Lung (tissue), 12 donors: ENCODE data around the gene P4HB. TPM values are rescaled to one million over a fixed set of nuclear protein-coding genes. Genes with fewer than 3 reads are reported as not detected.

Experiments used
- ATAC-seq: fragments of 200-7000 bp; cut with Tn5 transposase; one replicate; pipeline ENCODE4 v1.9.1; 2020; ENCODE audit warnings: moderate number of reproducible peaks; ENCODE audit not compliant: insufficient read depth, low FRiP score
- DNase-seq, 3 donors: peaks; one replicate each; pipeline ENCODE4 v3.0.0-alpha.2; 2013 to 2017
- H3K27ac ChIP-seq, 2 donors: one replicate each; pipeline ENCODE4 v1.5.1; 2013; ENCODE audit warnings: mild to moderate bottlenecking in 2 of 2, moderate library complexity in 2 of 2, control low read depth in 1 of 2, inconsistent platforms in 1 of 2, low read depth in 1 of 2, low read length in 1 of 2
- H3K27me3 ChIP-seq, 3 donors: one replicate each; pipeline ENCODE4 v1.5.1; 2013; ENCODE audit warnings: low read length in 2 of 3; ENCODE audit not compliant: control insufficient read depth in 3 of 3, insufficient read depth in 3 of 3
- H3K36me3 ChIP-seq, 4 donors: one replicate each; pipeline ENCODE4 v1.5.1; 2013; ENCODE audit warnings: low read length in 4 of 4, mild to moderate bottlenecking in 1 of 4, moderate library complexity in 1 of 4; ENCODE audit not compliant: control insufficient read depth in 4 of 4, insufficient read depth in 4 of 4
- H3K4me1 ChIP-seq, 5 donors: one replicate each; pipeline ENCODE4 v1.5.1; 2013; ENCODE audit warnings: low read length in 5 of 5, mild to moderate bottlenecking in 2 of 5, moderate library complexity in 1 of 5; ENCODE audit not compliant: control insufficient read depth in 5 of 5, insufficient read depth in 5 of 5
- H3K4me3 ChIP-seq: one replicate; pipeline ENCODE4 v1.5.1; 2013; ENCODE audit warnings: mild to moderate bottlenecking, control low read depth, moderate library complexity
- H3K9ac ChIP-seq, 2 donors: one replicate each; pipeline ENCODE4 v1.5.1; 2013; ENCODE audit warnings: low read length in 2 of 2, control low read depth in 1 of 2; ENCODE audit not compliant: insufficient read depth in 1 of 2
- H3K9me3 ChIP-seq, 4 donors: one replicate each; pipeline ENCODE4 v1.5.1; 2013; ENCODE audit warnings: low read length in 3 of 4, mild to moderate bottlenecking in 1 of 4, moderate library complexity in 1 of 4; ENCODE audit not compliant: control insufficient read depth in 4 of 4, insufficient read depth in 3 of 4
- CTCF ChIP-seq: IDR thresholded peaks from 2 replicates; pipeline ENCODE4 v1.5.1; 2012; ENCODE audit warnings: mild to moderate bottlenecking; ENCODE audit errors: control extremely low read depth, extremely low read depth
- WGBS, 2 donors: extraction: QIAGEN DNeasy Blood & Tissue Kit; methylation state at CpG; one replicate each; pipeline ENCODE4 v1.1.7; 2013; 5-methylcytosine and 5-hydroxymethylcytosine counted together
- polyA plus RNA-seq, 2 donors: library from polyadenylated mRNA; stranded (reverse); fragments of 200-250 nt; gene quantifications; one replicate each; pipeline ENCODE4 v1.2.1, GENCODE V29; 2013
- total RNA-seq, 2 donors: library from RNA; depleted of rRNA in 1 of 2; stranded (reverse); fragments of >200 nt in 1 of 2; gene quantifications; one replicate each; pipeline ENCODE4 v1.2.1, GENCODE V29; 2014 to 2021
- donor health status: control.
- donor health status: control.
- donor health status: Bipolar disorder and iron deficiency.
- donor health status: healthy.
- donor health status: DM: yes; HTN: yes; CAD: no.

Gene P4HB
- total and polyA plus RNA-seq, 4 donors = 356 to 990 (median 779) TPM

GRCh38 chr17:81898885-81899284 lies 38.5 kb upstream of the P4HB start:
- Histone ChIP-seq H3K4me1 (peaks cover 0 to 10% (median 0%) of the 10 kb centered on the region in 5 donors), H3K27me3 (no peaks in the 10 kb centered on the region), H3K9me3 (no peaks in the 10 kb centered on the region), H3K4me3 (no peak overlapping the region), H3K27ac (no peak overlapping the region), H3K36me3 (peaks cover 13 to 37% (median 17%) of the 10 kb centered on the region in 4 donors), H3K9ac (no peak overlapping the region)
- no peak for TF ChIP-seq CTCF
- WGBS, 2 donors = 94 to 96% methylated on average over 9 of the region's 9 CpGs
- no peak for DNase-seq
- no peak for ATAC-seq

GRCh38 chr17:81898029-81898866 lies 37.9 kb upstream of the P4HB start:
- no peak for TF ChIP-seq CTCF
- DNase-seq (no peak), ATAC-seq (no peak)
- Histone ChIP-seq H3K27ac (no peak overlapping the region), H3K27me3 (no peaks in the 10 kb centered on the region), H3K4me3 (no peak overlapping the region), H3K9me3 (no peaks in the 10 kb centered on the region), H3K36me3 (peaks cover 13 to 37% (median 17%) of the 10 kb centered on the region in 4 donors), H3K4me1 (peaks cover 0 to 10% (median 0%) of the 10 kb centered on the region in 5 donors), H3K9ac (no peak overlapping the region)
- 96% methylated on average over 19 of the region's 19 CpGs for WGBS, 2 donors

GRCh38 chr17:81895400-81895799 lies 35.1 kb upstream of the P4HB start:
- no peak for TF ChIP-seq CTCF
- ATAC-seq (no peak), DNase-seq (no peak)

More at GRCh38 chr17:81895400-81895799, 35.1 kb upstream of the P4HB start:
- Histone ChIP-seq H3K4me3 (no peak overlapping the region), H3K9me3 (no peaks in the 10 kb centered on the region), H3K27me3 (no peaks in the 10 kb centered on the region), H3K36me3 (peaks cover 13 to 34% (median 16%) of the 10 kb centered on the region in 4 donors), H3K4me1 (peaks cover 0 to 4% (median 1%) of the 10 kb centered on the region in 5 donors), H3K27ac (no peak overlapping the region), H3K9ac (no peak overlapping the region)
- WGBS, 2 donors = 95 to 96% methylated on average over 11 of the region's 11 CpGs
